Measurements from ENCODE around the gene ALDH3A2.
"Not testable (repeated sequence)": the region's sequence is repeated elsewhere in the genome, so short reads cannot be mapped to it uniquely, and the experiment has no call there.

ALDH3A2 gene

DNA sequence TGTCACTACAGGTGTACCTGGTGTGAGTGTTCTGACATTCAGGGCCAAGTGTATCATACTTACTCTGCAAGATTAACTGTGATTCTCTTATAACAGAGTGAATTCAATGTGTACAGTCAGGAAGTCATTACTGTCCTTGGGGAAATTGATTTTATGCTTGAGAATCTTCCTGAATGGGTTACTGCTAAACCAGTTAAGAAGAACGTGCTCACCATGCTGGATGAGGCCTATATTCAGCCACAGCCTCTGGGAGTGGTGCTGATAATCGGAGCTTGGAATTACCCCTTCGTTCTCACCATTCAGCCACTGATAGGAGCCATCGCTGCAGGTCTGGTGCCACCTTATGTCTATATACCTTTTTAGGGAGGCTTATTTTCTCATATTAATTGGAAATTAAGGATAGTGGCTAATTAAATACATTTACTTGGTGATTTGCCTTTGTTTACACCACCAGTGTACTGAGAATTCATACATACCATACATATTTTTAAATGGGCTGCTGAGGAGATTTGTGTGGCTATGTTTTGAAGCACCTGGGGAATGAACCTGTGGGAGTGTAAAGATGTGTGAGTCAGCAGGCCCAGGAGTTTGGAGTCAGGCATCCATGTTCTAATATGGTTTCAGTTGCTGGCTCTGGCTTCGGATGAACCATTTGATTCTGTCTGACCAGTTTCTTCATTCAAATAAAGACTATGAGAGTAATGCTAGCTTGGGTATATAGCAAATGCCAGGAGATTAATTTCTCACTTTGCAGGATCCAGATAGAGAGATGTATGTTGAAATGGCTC lies 3.1 kb downstream of the ALDH3A2 start:
- DNase-seq = no peak

DNA sequence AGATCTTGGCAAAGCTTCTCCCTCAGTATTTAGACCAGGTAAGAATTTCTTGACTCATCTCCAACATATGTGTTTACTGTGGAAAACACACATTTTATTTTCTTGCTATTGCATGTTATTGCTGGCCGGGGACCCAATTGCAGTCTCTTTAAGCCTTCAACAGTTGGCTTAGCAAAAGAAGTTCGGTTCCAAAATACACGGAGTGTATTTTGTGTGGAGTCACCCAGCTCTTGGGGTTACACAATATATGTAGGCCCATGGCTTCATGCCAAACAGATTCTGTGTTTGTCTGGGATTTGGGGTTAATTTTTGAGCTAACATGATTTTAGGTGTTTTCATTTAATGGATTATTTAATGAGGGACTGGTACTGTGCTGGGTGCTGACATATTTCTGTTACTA lies 4.0 kb downstream of the ALDH3A2 start:
- no peak for DNase-seq

DNA sequence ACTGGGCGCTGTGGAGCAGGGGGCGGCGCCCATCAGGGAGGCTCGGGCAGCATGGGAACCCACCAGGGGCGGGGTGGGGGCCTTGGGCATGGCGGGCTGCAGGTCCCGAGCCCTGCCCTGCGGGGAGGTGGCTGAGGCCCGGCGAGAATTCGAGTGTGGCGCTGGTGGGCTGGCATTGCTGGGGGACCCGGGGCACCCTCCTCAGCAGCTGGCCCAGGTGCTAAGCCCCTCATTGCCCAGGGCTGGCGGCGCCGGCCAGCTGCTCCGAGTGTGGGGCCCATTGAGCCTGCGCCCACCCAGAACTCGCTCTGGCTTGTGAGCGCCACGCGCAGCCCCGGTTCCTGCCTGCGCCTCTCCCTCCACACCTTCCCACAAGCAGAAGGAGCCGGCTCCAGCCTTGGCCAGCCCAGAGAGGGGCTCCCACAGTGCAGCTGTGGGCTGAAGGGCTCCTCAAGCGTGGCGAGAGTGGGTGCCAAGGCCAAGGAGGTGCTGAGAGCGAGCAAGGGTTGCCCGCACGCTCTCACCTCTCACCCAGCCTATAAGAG lies 5.9 kb downstream of the ALDH3A2 start:
- DNase-seq = no peak

DNA sequence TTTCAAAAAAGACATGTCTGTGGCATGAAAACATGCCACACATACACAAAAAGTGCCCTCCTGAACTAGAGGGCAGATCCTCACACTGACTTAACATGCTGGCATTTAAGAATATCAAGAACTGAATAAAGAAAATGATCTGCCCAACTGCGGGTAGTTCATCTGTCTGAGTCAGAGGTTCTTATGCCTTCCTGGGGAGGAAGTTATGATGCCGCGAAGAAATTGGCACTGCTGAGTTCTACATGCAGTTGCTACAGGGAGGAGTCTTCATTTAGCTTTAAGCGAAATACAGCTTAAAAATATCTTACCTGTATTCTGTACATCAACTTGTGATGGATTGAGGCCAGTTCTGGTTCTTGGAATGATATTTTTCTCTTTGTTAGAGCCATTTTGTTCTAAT lies 6.3 kb downstream of the ALDH3A2 start:
- DNase-seq = no peak

DNA sequence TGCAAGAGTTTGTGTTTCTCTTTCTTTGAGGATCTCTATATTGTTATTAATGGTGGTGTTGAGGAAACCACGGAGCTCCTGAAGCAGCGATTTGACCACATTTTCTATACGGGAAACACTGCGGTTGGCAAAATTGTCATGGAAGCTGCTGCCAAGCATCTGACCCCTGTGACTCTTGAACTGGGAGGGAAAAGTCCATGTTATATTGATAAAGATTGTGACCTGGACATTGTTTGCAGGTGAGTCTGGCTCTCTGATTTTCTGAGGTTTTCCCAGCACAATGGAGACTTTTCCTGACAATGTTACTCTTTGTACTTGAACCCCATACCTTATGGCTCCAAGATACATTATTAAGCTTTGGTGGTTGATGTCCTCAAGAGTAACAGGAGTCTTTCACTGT lies 7.8 kb downstream of the ALDH3A2 start:
- DNase-seq = no peak

DNA sequence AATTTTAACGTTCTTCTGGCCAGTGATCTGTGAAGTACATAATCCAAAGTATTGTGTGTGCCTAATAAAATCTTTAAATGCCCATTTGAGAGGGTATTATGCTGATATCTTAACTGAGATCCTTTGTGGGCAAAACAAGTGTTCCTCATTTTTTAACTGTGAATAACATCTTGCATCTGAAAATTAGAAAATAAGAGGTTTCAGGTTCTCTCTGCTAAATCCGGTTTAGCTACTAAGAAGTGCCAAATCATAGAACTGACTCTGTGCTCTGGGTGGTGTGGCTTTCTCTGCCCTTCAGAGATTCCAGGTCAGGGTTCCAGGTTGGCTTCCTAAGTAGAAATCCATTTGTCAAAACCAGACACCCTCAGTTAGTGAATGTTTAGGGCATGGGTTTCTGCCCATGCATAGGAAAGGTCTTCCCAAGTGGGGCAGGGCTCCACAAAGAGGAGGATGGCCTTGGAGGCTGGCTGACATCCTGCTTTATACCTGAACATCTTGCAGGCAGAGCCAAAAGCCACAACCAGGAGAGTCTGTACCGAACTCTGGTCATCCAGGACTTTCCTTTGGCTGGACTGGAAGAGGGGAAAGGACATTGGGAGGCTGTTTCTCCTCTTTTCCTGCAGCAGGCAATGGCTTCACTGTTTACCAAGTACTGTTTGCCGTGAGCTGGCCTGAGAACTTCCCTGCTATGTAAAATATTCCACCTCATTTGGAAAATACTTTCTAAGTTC lies 8.5 kb downstream of the ALDH3A2 start:
- no peak for DNase-seq

DNA sequence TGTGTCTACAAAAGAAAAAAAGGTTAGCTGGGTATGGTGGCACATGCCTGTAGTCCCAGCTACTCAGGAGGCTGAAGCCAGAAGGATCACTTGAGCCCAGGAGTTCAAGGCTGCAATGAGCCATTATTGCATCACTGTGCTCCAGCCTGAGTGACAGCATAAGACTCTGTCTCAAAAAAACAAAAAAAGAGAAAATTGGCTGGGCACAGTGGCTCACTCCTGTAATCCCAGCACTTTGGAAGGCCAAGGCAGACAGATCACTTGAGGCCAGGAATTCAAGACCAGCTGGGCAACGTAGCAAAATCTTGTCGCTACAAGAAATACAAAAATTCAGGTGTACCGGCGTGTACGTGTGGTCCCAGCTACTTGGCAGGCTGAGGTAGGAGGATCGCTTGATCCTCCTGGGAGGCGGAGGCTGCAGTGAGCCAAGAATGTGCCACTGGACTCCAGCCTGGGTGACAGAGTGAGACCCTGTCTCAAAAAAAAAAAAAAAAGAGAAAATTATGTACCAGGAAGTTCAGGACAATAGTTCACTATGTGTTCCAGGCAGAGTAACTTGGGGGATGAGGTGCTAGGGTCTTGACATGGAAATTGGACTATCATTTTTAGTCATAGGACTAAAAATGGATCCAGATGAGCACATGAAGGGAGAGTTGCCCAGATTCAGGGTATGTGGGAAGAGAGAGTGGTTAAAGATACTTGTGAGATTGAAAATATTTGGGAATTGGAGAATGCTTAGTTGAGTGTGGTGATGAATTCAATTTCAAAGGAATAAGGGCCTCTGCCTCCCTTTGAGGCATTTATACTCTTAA lies 11.0 kb downstream of the ALDH3A2 start:
- DNase-seq = no peak

DNA sequence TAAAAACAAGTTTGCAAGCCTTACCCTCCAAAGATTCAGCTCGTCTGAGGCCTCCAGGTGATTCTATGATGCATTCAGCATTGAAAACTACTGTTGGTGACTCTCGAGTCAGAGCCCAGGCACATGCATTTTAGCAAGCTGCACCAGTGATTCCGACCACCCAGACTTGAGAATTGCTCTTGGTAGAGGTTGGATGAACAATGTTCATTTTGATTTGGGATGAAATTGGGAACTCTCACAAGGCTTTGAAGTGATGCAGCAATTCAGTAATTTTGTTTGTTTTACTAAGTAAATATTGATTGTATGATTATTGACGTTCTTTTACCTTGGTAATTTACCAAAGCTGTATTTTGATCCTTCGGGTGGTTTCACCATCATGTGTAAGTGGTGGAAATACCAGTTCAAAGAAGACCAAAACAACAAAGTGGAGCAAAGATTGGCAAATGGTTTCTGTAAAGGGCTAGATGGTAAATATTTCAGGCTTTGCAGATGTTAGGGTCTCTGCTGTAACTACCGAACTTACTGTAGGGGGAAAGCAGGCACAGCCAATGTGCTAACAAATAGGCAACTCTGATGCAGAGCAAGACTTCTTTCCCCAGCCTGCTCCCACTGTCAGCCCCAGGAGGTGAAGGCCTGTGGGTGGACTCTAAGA lies 11.8 kb downstream of the ALDH3A2 start:
- DNase-seq = no peak

DNA sequence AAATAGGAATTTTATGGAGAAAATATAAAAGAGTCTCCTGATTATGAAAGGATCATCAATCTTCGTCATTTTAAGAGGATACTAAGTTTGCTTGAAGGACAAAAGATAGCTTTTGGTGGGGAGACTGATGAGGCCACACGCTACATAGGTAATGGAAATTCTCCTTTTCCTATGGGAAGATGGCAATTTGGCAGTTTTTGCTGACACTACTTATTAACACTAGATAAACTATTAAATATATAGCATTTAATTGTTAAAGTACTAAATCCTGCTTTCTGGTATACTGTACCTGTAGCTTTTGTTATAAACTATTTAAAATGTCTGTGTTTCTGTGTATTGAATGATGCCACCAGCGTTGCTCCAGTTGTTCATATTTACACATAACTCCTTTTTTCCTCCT lies 12.6 kb downstream of the ALDH3A2 start:
- DNase-seq = no peak

DNA sequence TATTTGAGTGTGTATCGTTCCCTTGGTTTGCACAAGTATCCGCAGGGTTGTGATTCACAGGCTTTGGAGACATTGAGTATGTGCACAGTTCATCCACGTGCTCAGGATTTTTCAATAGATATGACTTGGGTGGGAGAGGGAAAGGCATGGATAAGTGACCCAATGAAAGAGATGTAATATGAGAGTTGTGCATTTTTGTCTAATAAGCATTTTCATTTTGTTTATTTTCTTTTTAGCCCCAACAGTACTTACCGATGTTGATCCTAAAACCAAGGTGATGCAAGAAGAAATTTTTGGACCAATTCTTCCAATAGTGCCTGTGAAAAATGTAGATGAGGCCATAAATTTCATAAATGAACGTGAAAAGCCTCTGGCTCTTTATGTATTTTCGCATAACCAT lies 14.5 kb downstream of the ALDH3A2 start:
- DNase-seq = no peak

DNA sequence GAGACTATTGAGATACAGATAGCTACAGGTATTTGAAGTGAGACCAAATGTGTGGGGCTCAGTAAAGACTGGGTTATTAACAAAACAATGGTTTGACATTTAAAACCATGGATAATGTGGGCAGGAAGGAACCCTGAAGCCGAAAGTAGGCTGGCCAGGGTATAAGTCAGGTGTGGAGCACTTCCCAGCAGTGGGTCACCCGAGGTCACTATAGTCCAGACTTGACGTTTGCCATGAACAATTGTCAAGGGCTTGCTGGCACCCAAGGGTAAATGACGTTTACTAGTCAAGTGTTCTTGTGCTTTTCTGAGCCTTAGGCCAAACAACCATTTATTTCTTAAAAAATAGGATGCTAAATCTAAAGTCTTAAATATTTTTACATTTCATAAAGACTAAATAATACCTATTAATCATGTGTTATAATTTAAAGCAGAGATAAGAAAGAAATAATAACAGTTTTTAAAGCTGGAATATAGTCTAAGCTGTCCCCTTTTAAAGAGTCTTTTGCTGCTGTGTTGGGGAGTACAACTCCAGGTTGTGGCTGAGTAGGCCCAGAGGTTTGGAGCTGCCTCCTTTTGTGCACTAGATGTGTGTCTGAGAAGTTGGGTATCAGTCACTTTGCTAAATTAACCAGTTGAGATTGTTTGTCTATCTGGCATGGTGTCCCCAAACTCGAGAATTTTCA lies 15.7 kb downstream of the ALDH3A2 start:
- DNase-seq = no peak

DNA sequence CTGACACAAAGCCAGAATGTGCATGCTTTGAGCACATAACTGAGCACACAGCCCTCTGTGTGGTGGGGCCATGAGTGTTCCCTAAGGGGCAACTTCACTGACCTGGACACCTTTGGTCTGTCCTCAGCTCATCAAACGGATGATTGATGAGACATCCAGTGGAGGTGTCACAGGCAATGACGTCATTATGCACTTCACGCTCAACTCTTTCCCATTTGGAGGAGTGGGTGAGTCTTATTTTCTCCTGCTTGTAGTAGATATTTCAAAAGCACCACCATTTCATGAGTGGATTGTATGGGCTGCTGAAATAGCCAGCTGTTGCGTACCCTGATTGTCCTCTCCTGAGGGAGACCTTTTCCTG lies 16.2 kb downstream of the ALDH3A2 start:
- DNase-seq = no peak

DNA sequence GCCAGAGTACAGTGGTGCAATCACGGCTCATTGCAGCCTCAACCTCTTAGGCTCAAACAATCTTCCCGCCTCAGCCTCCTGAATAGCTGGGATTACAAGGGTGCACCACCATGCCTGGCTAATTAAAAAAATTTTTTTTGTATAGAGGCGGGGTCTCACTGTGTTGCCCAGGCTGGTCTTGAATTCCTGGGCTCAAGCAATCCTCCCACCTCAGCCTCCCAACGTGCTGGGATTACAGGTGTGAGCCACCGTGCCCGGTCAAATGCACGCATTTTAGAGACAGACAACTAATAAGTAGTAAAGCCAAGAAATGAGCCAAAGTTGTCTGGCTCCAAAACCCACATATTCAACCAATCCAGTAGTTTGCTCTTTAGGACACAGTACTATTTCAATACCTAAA lies 21.1 kb downstream of the ALDH3A2 start:
- DNase-seq = not testable (repeated sequence)

DNA sequence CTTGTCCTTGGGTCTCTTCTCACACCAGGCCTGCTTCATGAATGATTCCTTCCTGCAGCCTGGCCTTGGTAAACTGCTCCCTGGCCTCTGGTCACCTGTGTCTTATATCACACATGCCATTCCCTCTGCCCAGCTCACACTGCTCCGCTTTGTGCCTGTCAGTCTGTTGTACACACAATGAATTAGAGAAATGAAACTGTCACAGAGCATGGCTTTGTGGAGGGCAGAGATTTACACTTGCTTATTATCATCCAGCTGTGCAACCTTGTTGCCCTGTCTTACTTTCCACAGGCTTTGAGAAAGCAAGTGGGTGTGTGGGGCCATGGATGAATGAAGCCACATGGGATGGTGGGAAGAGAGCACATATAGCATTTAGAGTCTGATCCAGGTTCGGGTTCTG lies 22.4 kb downstream of the ALDH3A2 start:
- no peak for DNase-seq

DNA sequence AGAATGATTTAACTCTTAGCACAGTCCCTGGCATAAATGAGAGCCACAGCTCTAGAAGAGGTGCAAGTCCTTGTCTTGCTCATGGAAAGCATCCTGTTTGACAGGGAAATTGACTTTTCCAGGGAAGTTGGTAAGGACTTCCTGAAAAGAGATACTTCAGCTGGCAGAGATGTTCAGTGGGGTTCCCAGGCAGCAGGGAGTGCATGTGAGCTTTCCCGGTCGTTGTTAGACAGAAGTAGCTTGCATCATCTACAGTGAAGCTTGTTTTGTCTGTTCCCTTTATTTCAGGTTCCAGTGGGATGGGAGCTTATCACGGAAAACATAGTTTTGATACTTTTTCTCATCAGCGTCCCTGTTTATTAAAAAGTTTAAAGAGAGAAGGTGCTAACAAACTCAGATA lies 22.9 kb downstream of the ALDH3A2 start:
- DNase-seq = no peak

DNA sequence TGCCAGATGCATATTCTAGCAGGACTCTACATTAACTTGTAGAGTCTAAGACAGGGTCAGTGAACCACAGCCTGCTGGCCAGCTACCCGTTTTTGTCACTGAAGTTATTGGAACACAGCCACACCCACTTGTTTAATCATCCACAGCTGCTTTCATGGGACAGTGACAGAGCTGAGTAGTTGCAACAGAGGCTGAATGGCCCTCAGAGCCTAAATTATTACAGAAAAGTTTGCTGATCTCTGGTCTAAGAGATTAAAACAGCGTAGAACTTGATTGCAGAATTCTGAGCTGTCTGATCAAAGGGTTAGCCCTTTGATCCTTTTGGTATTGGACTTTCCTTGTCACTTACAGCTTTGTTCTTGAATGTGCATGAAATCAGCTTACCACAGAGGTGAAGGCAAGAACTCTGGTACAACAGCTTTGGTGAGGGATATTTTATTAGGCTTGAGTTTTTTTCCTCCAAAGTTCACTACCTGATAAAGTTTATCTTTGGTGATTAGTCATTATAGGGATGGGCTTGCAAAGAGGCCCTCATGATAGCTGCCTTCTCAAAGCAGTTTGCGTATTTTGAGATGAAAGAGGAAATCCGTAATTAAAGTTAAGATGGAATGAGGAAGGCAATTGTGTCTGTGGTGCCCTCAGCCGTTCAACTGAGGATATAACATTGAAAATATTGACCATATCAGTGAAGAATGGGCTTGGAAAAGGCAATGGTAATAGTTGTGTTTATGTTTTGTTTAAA lies 23.6 kb downstream of the ALDH3A2 start:
- no peak for DNase-seq

DNA sequence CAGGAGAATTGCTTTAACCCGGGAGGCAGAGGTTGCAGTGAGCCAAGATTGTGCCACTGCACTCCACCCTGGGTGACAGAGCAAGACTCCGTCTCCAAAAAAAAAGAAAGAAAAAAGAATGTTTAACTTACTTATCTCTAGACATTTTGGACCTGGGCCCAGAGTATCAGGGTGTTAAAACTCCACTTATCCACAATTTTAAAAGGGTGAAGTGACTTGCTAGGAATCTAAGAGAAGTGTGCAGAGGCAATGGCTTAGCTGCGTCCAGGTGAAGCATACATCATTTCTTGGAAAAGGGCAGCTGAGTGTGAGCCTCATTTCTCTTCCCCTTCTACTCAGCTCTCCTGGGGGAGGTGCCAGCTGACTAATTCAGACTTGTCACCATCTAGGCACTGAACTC lies 25.1 kb downstream of the ALDH3A2 start:
- DNase-seq = no peak

DNA sequence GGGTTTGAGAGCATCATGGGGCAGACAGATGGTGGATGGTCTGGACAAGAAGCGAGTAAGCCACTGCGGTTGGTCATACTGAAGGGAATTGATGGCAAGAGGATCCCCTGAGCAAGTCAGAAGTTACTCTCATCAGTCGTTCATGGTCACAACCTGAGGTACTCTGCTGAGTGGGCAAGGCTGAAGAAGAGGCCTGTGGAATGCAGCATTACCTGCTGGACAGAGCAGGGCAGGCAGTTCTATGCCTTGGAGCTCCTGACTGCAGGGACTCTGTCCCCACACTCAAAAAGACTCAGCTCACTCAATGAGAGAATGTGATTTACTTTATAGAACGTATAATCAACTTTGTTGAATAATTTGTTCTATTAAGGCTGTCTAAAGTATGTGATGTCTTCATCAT lies 28.3 kb downstream of the ALDH3A2 start:
- no peak for DNase-seq

DNA sequence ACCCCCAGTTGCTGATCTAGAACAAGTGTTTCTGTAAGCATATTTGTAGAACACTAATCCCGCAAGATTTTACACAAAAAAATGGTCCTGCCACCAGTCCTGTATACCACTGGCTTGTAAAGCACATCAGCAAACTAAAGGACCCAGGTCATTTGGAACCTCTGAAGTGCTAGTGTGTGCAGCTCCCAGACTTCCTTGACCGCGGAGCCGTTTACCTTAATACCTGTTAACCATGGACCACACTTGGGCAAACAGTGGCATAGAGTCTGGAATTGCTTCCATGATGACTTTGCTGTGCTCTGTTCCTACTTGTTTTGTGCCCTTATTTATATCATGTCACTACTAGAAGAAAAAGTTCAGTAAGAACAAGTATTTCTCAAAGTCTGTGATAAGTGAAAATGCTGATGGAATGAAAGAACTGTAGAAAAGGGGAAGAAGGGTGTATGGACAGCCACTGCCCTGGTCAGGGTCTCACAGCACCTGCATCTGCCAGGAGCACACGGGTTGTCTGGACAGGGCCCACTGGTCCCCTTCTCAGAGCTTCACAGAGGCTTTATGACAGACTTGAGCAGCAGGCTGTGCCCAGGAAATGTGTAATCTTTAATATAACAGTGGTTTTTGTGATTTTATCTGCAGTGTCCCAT lies 29.3 kb downstream of the ALDH3A2 start:
- DNase-seq = no peak

DNA sequence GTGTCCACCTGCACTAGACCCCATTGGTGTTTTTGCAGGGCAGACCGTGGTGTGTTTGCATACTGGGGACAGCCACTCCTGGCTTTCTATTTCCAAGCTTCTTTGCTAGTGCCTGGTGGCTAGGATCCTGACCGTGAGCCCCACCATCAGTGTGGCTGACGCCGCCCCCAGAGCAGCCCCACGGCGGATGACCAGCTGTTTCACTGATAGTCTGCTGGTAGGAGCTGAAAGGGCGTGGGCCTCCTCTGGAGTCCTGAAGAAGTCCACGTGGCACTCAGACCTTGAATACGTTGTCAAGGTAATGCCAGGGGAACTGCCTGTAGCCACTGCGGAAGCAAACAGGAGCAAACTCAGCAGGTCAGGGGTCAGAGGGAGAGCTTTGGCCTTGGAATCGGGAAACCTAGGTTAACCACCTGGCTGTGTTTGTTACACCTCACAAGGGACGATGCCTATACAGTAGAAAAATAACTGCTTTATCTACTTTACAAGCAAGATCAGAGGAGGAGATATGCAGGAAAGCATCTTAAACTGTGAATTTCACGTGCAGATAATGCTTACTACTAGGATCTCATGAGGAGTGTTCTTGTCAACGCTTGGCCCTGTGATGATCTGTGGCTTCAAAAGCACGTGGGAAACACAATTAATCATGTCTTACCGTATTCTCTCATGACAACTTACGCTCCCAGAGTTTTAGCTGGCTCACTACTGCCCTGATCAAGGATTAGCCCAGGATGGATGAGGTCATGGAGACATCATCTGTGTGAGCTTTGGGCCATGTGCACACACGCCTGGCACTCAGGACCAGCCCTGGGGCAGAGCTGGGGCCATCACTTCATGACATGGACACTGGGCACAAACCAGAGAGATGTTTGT lies 30.3 kb downstream of the ALDH3A2 start:
- no peak for DNase-seq

Data from activated CD4-positive, alpha-beta T cell treated with anti-CD3 and anti-CD28 coated beads, Interleukin-2, Interleukin-6, amounts not matched to agents 100 ng/mL and 50 ng/mL, durations not matched to agents 16 hours and 8 hours (primary cell).